Left ventricle myocardium inferior (tissue), 1 donor: ENCODE data around the gene SPACA1. TPM values are rescaled to one million over a fixed set of nuclear protein-coding genes. Genes with fewer than 3 reads are reported as not detected.

Experiments
- DNase-seq: peaks from one replicate; pipeline ENCODE4 v3.0.0-alpha.2; 2020
- H3K27ac ChIP-seq: fragments of 200-600 bp; replicated peaks from 2 replicates; pipeline ENCODE4 v1.8.0; 2021
- H3K27me3 ChIP-seq: fragments of 200-600 bp; 2 replicates; pipeline ENCODE4 v1.8.0; 2021; ENCODE audit warnings: low read depth
- H3K36me3 ChIP-seq: fragments of 200-600 bp; 2 replicates; pipeline ENCODE4 v1.8.0; 2021
- H3K4me1 ChIP-seq: fragments of 200-600 bp; 2 replicates; pipeline ENCODE4 v1.8.0; 2021
- H3K4me3 ChIP-seq: fragments of 200-600 bp; 2 replicates; pipeline ENCODE4 v1.8.0; 2021; ENCODE audit warnings: mild to moderate bottlenecking, moderate library complexity
- H3K9me3 ChIP-seq: fragments of 200-600 bp; replicated peaks from 2 replicates; pipeline ENCODE4 v1.8.0; 2021
- CTCF ChIP-seq: fragments of 200-600 bp; IDR thresholded peaks from 2 replicates; pipeline ENCODE4 v1.8.0; 2021; ENCODE audit warnings: antibody characterized with exemption, mild to moderate bottlenecking, borderline replicate concordance
- intact Hi-C: fragments of 100-400 bp; cut with micrococcal nuclease; formaldehyde crosslinking; loops from one replicate; pipeline ENCODE4 v1.11.0; 2022
- total RNA-seq: library from RNA; stranded (reverse); fragmentation: NEBNext Ultra II Directional; extraction: Animal tissue kit (Norgen Biotek cat#: 25700); gene quantifications from one replicate; pipeline ENCODE4 v1.2.1, GENCODE V29; 2021
- donor health status: DM: no; HTN: yes; CAD: no; lungs with severe emphysema.

The SPACA1 gene
- total RNA-seq, 1 donor from 2014 or later, result not detected

DNA sequence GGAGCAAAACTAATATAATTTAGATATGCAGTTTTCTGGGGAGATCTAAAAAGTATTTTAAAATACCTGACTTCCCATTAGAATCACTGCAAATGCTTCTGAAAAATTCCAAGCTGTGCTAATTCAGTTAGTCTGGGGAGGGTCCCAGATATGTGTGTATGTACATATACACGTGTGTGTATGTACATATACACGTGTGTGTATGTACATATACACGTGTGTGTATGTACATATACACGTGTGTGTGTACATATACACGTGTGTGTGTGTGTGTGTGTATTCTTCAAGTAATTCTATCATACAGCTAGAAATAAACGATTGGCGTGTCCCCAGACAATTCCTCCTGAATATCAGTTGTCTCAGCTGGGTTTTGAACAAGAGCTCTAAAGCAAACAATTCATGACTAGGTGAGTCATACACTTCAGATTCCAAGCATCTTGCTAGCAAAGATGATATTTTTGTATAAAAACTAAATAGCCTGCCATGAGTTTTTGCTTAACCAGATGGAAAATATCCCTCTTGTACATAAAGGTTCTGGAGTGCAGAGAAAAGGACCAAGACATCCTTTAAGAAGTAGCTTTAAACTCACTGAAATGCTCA, 58.2 kb downstream of the SPACA1 start:
- Histone ChIP-seq H3K36me3 (no peaks in the 10 kb centered on the region), H3K9me3 (no peaks in the 10 kb centered on the region), H3K27ac (no peak overlapping the region), H3K4me3 (no peak overlapping the region), H3K4me1 (no peaks in the 10 kb centered on the region), H3K27me3 (peaks cover under 1% of the 10 kb centered on the region)
- TF ChIP-seq CTCF, result no peak
- intact Hi-C loops, result no loop called here
- DNase-seq, result no peak

DNA sequence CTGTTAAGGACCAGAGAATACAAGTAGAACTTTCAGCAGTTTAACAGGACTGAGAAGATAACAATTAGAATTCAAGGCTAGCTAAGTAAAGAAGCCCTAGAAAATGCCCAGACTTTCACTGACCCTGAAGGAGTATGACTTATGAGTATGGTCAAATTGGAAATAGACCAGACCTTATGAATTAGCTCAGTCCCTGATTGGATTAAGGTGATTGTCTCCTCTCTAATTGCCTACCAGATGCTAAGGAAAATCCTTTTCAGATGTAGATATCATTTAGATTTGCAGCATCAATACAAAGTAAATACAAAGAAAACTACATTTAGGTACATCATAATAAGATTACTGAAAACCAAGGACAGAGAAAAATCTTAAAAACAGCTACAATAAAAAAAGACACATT, 59.6 kb downstream of the SPACA1 start:
- Histone ChIP-seq H3K4me1 (no peaks in the 10 kb centered on the region), H3K36me3 (no peaks in the 10 kb centered on the region), H3K27me3 (peaks cover 11% of the 10 kb centered on the region), H3K4me3 (no peak overlapping the region), H3K9me3 (no peaks in the 10 kb centered on the region), H3K27ac (no peak overlapping the region)
- no peak for DNase-seq
- intact Hi-C loops, result no loop called here
- TF ChIP-seq CTCF, result no peak

DNA sequence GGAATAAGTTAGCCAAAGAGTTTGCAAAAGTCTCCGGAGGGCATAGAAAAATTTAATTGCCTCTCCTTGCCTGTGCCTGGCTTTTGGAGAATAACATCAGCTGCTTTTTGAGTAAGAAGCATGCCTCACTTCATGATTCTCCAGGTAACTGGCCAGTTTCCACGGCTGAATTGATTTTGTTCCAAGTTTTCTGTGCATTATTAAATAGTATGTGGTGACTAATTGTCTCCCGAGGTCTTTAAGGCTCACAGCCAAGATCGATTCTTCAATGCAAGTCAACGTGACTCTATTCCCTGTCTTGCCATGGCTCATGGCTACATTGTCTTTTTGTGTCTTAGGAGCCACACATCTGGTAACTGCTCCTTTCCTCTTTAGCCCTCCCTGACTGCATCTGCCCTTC, 64.3 kb downstream of the SPACA1 start:
- H3K4me1 ChIP-seq, result no peaks in the 10 kb centered on the region
- peaks cover 13% of the 10 kb centered on the region for H3K27me3 ChIP-seq
- no peaks in the 10 kb centered on the region for H3K36me3 ChIP-seq
- no peaks in the 10 kb centered on the region for H3K9me3 ChIP-seq
- TF ChIP-seq CTCF, result no peak
- no peak overlapping the region for H3K27ac ChIP-seq
- intact Hi-C loops, result no loop called here
- no peak overlapping the region for H3K4me3 ChIP-seq
- no peak for DNase-seq

GRCh38 chr6:88114838-88115237, 67.2 kb downstream of the SPACA1 start:
- Histone ChIP-seq H3K27ac (no peak overlapping the region), H3K36me3 (no peaks in the 10 kb centered on the region), H3K4me1 (no peaks in the 10 kb centered on the region), H3K27me3 (peaks cover 13% of the 10 kb centered on the region), H3K9me3 (no peaks in the 10 kb centered on the region), H3K4me3 (no peak overlapping the region)
- no peak for DNase-seq
- TF ChIP-seq CTCF, result no peak
- intact Hi-C loops, result no loop called here

DNA sequence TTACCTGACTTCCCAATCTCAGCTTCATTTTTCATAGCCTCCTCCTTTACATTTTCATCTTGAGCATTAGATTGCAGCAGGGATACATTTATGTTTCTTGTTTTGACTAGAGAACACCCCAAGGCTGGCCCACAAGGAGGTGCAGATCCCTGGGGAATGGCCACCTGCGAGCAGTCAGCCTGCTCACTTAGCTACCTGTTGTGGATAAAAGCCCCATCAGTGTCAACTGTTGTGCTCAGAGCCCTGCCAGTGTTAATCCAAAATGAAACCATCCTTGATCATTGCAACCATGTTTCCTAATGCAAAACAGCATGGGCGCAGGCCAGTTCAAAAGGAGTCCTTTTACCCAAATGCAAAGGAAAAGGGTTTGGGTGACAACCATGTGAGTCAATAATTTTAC, 67.7 kb downstream of the SPACA1 start:
- H3K4me1 ChIP-seq, result no peaks in the 10 kb centered on the region
- H3K9me3 ChIP-seq, result no peaks in the 10 kb centered on the region
- TF ChIP-seq CTCF, result no peak
- intact Hi-C loops, result no loop called here
- no peak overlapping the region for H3K27ac ChIP-seq
- DNase-seq, result no peak
- H3K36me3 ChIP-seq, result no peaks in the 10 kb centered on the region
- no peak overlapping the region for H3K4me3 ChIP-seq
- peaks cover 13% of the 10 kb centered on the region for H3K27me3 ChIP-seq
